IMR-90 (cell line): ENCODE data around the gene ORC6. TPM values are rescaled to one million over a fixed set of nuclear protein-coding genes. Genes with fewer than 3 reads are reported as not detected.

Experiments
- ATAC-seq: fragments of 200-7000 bp; cut with Tn5 transposase; 2 replicates; pipeline ENCODE4 v1.9.1; 2020; ENCODE audit warnings: low read depth, mild to moderate bottlenecking, moderate library complexity
- BruUV-seq: library from RNA; stranded (reverse); fragments of 400-500 nt; replicated peaks from 2 replicates; lab custom pipeline; 2021; lab: Mats Ljungman, UMichigan
- CTCF ChIA-PET: fragments of 300-600 bp; formaldehyde crosslinking; extraction: SDS; loops from one replicate; lab custom pipeline; 2021; ENCODE audit warnings: antibody characterized with exemption; lab: Yijun Ruan, JAX
- POLR2A ChIA-PET: fragments of 300-600 bp; sonication (Branson Sonifier 250); formaldehyde crosslinking; loops from one replicate; lab custom pipeline; 2022; ENCODE audit warnings: antibody characterized with exemption; ENCODE audit not compliant: unreplicated experiment; lab: Charles Lee
- DNase-seq: peaks from one replicate; pipeline ENCODE4 v3.0.0; 2013
- H2AFZ ChIP-seq: replicated peaks from 2 replicates; pipeline ENCODE3; 2013; ENCODE audit warnings: low read length, mild to moderate bottlenecking; ENCODE audit not compliant: poor library complexity
- H2AK5ac ChIP-seq: 2 replicates; pipeline ENCODE4 v1.6.1; 2013; ENCODE audit warnings: low read depth, low read length, inconsistent platforms
- H2AK9ac ChIP-seq: replicated peaks from 2 replicates; pipeline ENCODE3; 2013; ENCODE audit warnings: mild to moderate bottlenecking, low read depth, low read length, moderate library complexity; ENCODE audit not compliant: poor library complexity
- H2BK120ac ChIP-seq: 2 replicates; pipeline ENCODE4 v1.6.1; 2013; ENCODE audit warnings: low read depth, low read length, inconsistent platforms
- H2BK15ac ChIP-seq: 3 replicates; pipeline ENCODE4 v1.6.1; 2013; ENCODE audit warnings: low read depth, low read length, inconsistent platforms
- H2BK20ac ChIP-seq: 2 replicates; pipeline ENCODE4 v1.6.1; 2013; ENCODE audit warnings: low read depth, mild to moderate bottlenecking, inconsistent platforms, low read length, moderate library complexity
- H2BK5ac ChIP-seq: 2 replicates; pipeline ENCODE4 v1.6.1; 2013; ENCODE audit warnings: mild to moderate bottlenecking, low read depth, low read length, inconsistent platforms; ENCODE audit not compliant: poor library complexity, severe bottlenecking
- H3K14ac ChIP-seq: replicated peaks from 2 replicates; pipeline ENCODE4 v1.6.1; 2013; ENCODE audit warnings: low read depth, low read length, inconsistent platforms
- H3K18ac ChIP-seq: 2 replicates; pipeline ENCODE4 v1.6.1; 2013; ENCODE audit warnings: low read depth, low read length, control low read depth
- H3K23ac ChIP-seq: 2 replicates; pipeline ENCODE4 v1.6.1; 2013; ENCODE audit warnings: low read depth, low read length, inconsistent platforms
- H3K27ac ChIP-seq: 2 replicates; pipeline ENCODE4 v1.5.1; 2013; ENCODE audit warnings: mild to moderate bottlenecking, control low read depth, low read length; ENCODE audit not compliant: insufficient read depth
- H3K27me3 ChIP-seq: 2 replicates; pipeline ENCODE4 v1.6.1; 2013; ENCODE audit warnings: low read length; ENCODE audit not compliant: control insufficient read depth, insufficient read depth
- H3K36me3 ChIP-seq: 2 replicates; pipeline ENCODE4 v1.6.1; 2013; ENCODE audit warnings: low read length, mixed read lengths; ENCODE audit not compliant: control insufficient read depth, insufficient read depth
- H3K4ac ChIP-seq: 2 replicates; pipeline ENCODE4 v1.6.1; 2013; ENCODE audit warnings: low read depth, low read length, inconsistent platforms
- H3K4me1 ChIP-seq: 2 replicates; pipeline ENCODE4 v1.6.1; 2013; ENCODE audit warnings: low read length, mixed read lengths; ENCODE audit not compliant: control insufficient read depth, insufficient read depth
- H3K4me2 ChIP-seq: 2 replicates; pipeline ENCODE4 v1.6.1; 2013; ENCODE audit warnings: low read depth, mild to moderate bottlenecking, control low read depth, low read length, moderate library complexity
- H3K4me3 ChIP-seq: 2 replicates; pipeline ENCODE4 v1.5.1; 2013; ENCODE audit warnings: low read depth, mild to moderate bottlenecking, control low read depth, low read length, moderate library complexity; ENCODE audit not compliant: insufficient read depth
- H3K56ac ChIP-seq: 2 replicates; pipeline ENCODE4 v1.6.1; 2013; ENCODE audit warnings: low read length, inconsistent platforms; ENCODE audit not compliant: insufficient read depth; ENCODE audit errors: extremely low read depth
- H3K79me1 ChIP-seq, 2 experiments: 2 replicates each; pipeline ENCODE4 v1.6.1; 2013; ENCODE audit warnings: low read length in 2 of 2, inconsistent platforms in 1 of 2, low read depth in 1 of 2
- H3K9ac ChIP-seq: 2 replicates; pipeline ENCODE4 v1.6.1; 2013; ENCODE audit warnings: low read depth, low read length, control low read depth
- H3K9me1 ChIP-seq: 2 replicates; pipeline ENCODE4 v1.6.1; 2013; ENCODE audit warnings: low read length, inconsistent platforms; ENCODE audit not compliant: insufficient read depth
- H3K9me3 ChIP-seq: 2 replicates; pipeline ENCODE4 v1.6.1; 2013; ENCODE audit warnings: low read length; ENCODE audit not compliant: control insufficient read depth, insufficient read depth
- H4K20me1 ChIP-seq: 2 replicates; pipeline ENCODE4 v1.6.1; 2013; ENCODE audit warnings: low read length, inconsistent platforms; ENCODE audit not compliant: insufficient read depth
- H4K5ac ChIP-seq: 2 replicates; pipeline ENCODE4 v1.6.1; 2013; ENCODE audit warnings: mild to moderate bottlenecking, low read depth, low read length, control low read depth
- H4K8ac ChIP-seq, 2 experiments: 2 replicates each; pipeline ENCODE4 v1.6.1; 2013; ENCODE audit warnings: low read depth in 2 of 2, low read length in 2 of 2, control low read depth in 1 of 2, inconsistent platforms in 1 of 2
- H4K91ac ChIP-seq: 2 replicates; pipeline ENCODE4 v1.6.1; 2013; ENCODE audit warnings: low read depth, low read length, inconsistent platforms; ENCODE audit not compliant: insufficient read depth
- BHLHE40 ChIP-seq: fragments of 150-350 bp; IDR thresholded peaks from 2 replicates; pipeline ENCODE4 v1.6.1; 2016; ENCODE audit warnings: mild to moderate bottlenecking, low read depth, low read length
- CEBPB ChIP-seq: IDR thresholded peaks from 2 replicates; pipeline ENCODE4 v1.6.1; 2012; ENCODE audit warnings: low read depth, low read length, improper control_type of control experiment
- ELK1 ChIP-seq: fragments of 150-350 bp; IDR thresholded peaks from 2 replicates; pipeline ENCODE4 v1.6.1; 2016; ENCODE audit warnings: low read depth, mild to moderate bottlenecking, low read length, moderate library complexity, borderline replicate concordance
- FOS ChIP-seq: fragments of 150-350 bp; IDR thresholded peaks from 2 replicates; pipeline ENCODE4 v1.6.1; 2016; ENCODE audit warnings: low read depth, low read length
- MAFK ChIP-seq: IDR thresholded peaks from 2 replicates; pipeline ENCODE4 v1.6.1; 2012; ENCODE audit warnings: low read depth, low read length, improper control_type of control experiment
- MAZ ChIP-seq: IDR thresholded peaks from 2 replicates; pipeline ENCODE4 v1.6.1; 2012; ENCODE audit warnings: low read depth, mild to moderate bottlenecking, low read length, improper control_type of control experiment, moderate library complexity, borderline replicate concordance
- MXI1 ChIP-seq: IDR thresholded peaks from 2 replicates; pipeline ENCODE4 v1.6.1; 2012; ENCODE audit warnings: low read depth, mild to moderate bottlenecking, low read length, moderate library complexity, borderline replicate concordance
- NFE2L2 ChIP-seq: fragments of 150-350 bp; IDR thresholded peaks from 2 replicates; pipeline ENCODE4 v1.6.1; 2016; ENCODE audit warnings: low read depth, mild to moderate bottlenecking, low read length
- POLR2A ChIP-seq: IDR thresholded peaks from 2 replicates; pipeline ENCODE4 v1.6.1; 2012; ENCODE audit warnings: mild to moderate bottlenecking, low read depth, low read length
- RAD21 ChIP-seq: IDR thresholded peaks from 2 replicates; pipeline ENCODE4 v1.6.1; 2012; ENCODE audit warnings: low read length, improper control_type of control experiment
- RFX5 ChIP-seq: IDR thresholded peaks from 2 replicates; pipeline ENCODE4 v1.8.0; 2012; ENCODE audit warnings: low read depth, mild to moderate bottlenecking, low read length, moderate library complexity
- SMC3 ChIP-seq: fragments of 150-350 bp; IDR thresholded peaks from 2 replicates; pipeline ENCODE4 v1.6.1; 2016; ENCODE audit warnings: low read depth, mild to moderate bottlenecking, antibody characterized with exemption, low read length, moderate library complexity
- USF2 ChIP-seq: fragments of 150-350 bp; IDR thresholded peaks from 2 replicates; pipeline ENCODE4 v1.6.1; 2017; ENCODE audit warnings: mild to moderate bottlenecking, antibody characterized with exemption, low read length, low read depth
- WGBS, 2 experiments: methylation state at CpG; one replicate each; pipeline versions ENCODE4 v1.1.5 to v1.1.7; 2013; ENCODE audit warnings: missing lambda C conversion rate in 2 of 2; ENCODE audit not compliant: insufficient read length in 1 of 2; ENCODE audit errors: extremely low coverage in 2 of 2; 5-methylcytosine and 5-hydroxymethylcytosine counted together
- dilution Hi-C: fragments of 300-500 bp; cut with HindIII; formaldehyde crosslinking; loops from one replicate; pipeline ENCODE4 v1.14.3; 2018; ENCODE audit warnings: low sequenced_read_pairs; ENCODE audit not compliant: unreplicated experiment
- in situ Hi-C: fragments of 300-500 bp; cut with MboI; formaldehyde crosslinking; loops from 3 replicates; pipeline ENCODE4 v1.14.3; 2019; ENCODE audit warnings: low sequenced_read_pairs, inconsistent platforms, mixed read lengths
- intact Hi-C: fragments of 100-400 bp; cut with micrococcal nuclease; formaldehyde crosslinking; loops from 2 replicates; pipeline ENCODE4 v1.10.0; 2022
- polyA plus RNA-seq, 3 experiments: library from polyadenylated mRNA; depleted of rRNA; stranded (reverse); fragments of >200 nt; gene quantifications; 2 replicates each; pipeline ENCODE4 v1.2.3, GENCODE V29; 2012; ENCODE audit warnings: low replicate concordance in 1 of 3
- total RNA-seq: library from RNA; depleted of rRNA; stranded (reverse); fragments of >200 nt; gene quantifications from 2 replicates; pipeline ENCODE4 v1.2.3, GENCODE V29; 2012

Gene ORC6
- total and polyA plus RNA-seq, 2 of the 4 experiments (the other 2 are of a cell fraction) = 9.0 to 15.9 TPM

GRCh38 chr16:46658925-46659324 lies 30.5 kb upstream of the ORC6 start:
- no peak overlapping the region for H2BK20ac ChIP-seq
- WGBS, 2 experiments = no CpG with 5 or more reads among the region's 1 CpG
- BruUV-seq = no TSS peak
- no peak overlapping the region for H2BK5ac ChIP-seq
- no peak overlapping the region for H4K91ac ChIP-seq
- in situ Hi-C loops = no loop called here
- TF ChIP-seq MXI1 (no peak), MAFK (no peak), MAZ (no peak), POLR2A (no peak), RFX5 (no peak), NFE2L2 (no peak), USF2 (no peak), CEBPB (no peak), SMC3 (no peak), BHLHE40 (no peak), ELK1 (no peak), FOS (no peak), RAD21 (no peak)
- H2AFZ ChIP-seq = no peak overlapping the region
- H3K27ac ChIP-seq = no peak overlapping the region
- no peak overlapping the region for H3K4ac ChIP-seq
- peaks cover 26% of the 10 kb centered on the region for H3K36me3 ChIP-seq
- no peak overlapping the region for H4K5ac ChIP-seq
- H3K9me3 ChIP-seq = no peaks in the 10 kb centered on the region
- no peaks in the 10 kb centered on the region for H3K4me1 ChIP-seq
- dilution Hi-C loops = no loop called here
- intact Hi-C loops = no loop called here
- no peak overlapping the region for H3K14ac ChIP-seq
- peak; percentile 32; the same call in 1 of the 2 replicates for ATAC-seq
- H2BK15ac ChIP-seq = no peak overlapping the region
- H4K8ac ChIP-seq = no peak overlapping the region
- no peak overlapping the region for H3K23ac ChIP-seq
- no peaks in the 10 kb centered on the region for H3K79me1 ChIP-seq
- no peak overlapping the region for H2AK5ac ChIP-seq
- peaks cover 6% of the 10 kb centered on the region; the same call in 1 of the 2 replicates for H3K9me1 ChIP-seq
- H3K4me3 ChIP-seq = no peak overlapping the region
- no peak for DNase-seq
- no peak overlapping the region for H3K4me2 ChIP-seq
- no peak overlapping the region for H2AK9ac ChIP-seq
- no peak overlapping the region for H3K18ac ChIP-seq
- no peak overlapping the region for H3K9ac ChIP-seq
- no peak overlapping the region for H2BK120ac ChIP-seq
- H4K20me1 ChIP-seq = no peaks in the 10 kb centered on the region
- H3K56ac ChIP-seq = no peak overlapping the region
- POLR2A ChIA-PET = no interaction called here
- CTCF ChIA-PET = interaction anchor here (0.8 to 1.4 kb wide), 2 partner anchors 9 to 15 kb away, joined by 3 to 4 read pairs; no protein-coding TSS in a partner anchor
- H3K27me3 ChIP-seq = no peaks in the 10 kb centered on the region
